Sigmoid colon (tissue), 7 donors: ENCODE results near the gene RMDN2. TPM values are rescaled to one million over a fixed set of nuclear protein-coding genes. Genes with fewer than 3 reads are reported as not detected.
A peak's percentile ranks its signal among the peaks of the same experiment; 100 is the strongest.

ENCODE experiments used
- DNase-seq: peaks from one replicate; pipeline ENCODE4 v3.0.0-alpha.2; 2019
- H3K27ac ChIP-seq, 4 donors: fragments of 200-600 bp; sonication (generic); one replicate each; pipeline ENCODE4 v1.5.1; 2016 to 2019; ENCODE audit warnings: mild to moderate bottlenecking in 1 of 4
- H3K27me3 ChIP-seq, 3 donors: fragments of 200-600 bp; sonication (generic); one replicate each; pipeline ENCODE4 v1.5.1; 2019; ENCODE audit warnings: mild to moderate bottlenecking in 1 of 3
- H3K36me3 ChIP-seq, 4 donors: fragments of 200-600 bp; sonication (generic); one replicate each; pipeline ENCODE4 v1.5.1; 2016 to 2019
- H3K4me1 ChIP-seq, 4 donors: fragments of 200-600 bp; sonication (generic); one replicate each; pipeline ENCODE4 v1.5.1; 2017 to 2019
- H3K4me3 ChIP-seq, 4 donors: fragments of 200-600 bp; sonication (generic); one replicate each; pipeline ENCODE4 v1.5.1; 2017 to 2019; ENCODE audit warnings: mild to moderate bottlenecking in 2 of 4, moderate library complexity in 1 of 4
- H3K9me3 ChIP-seq, 4 donors: fragments of 200-600 bp in 3 of 4; sonication (generic) in 3 of 4; one replicate each; pipeline versions ENCODE4 v1.5.1 to v1.6.1; 2013 to 2019
- CTCF ChIP-seq, 4 experiments: fragments of 450-650 bp in 3 of 4; fragments of 200-600 bp in 1 of 4; IDR thresholded peaks; one replicate each; pipeline ENCODE4 v1.5.1; 2016 to 2019; ENCODE audit warnings: antibody characterized with exemption in 4 of 4, mild to moderate bottlenecking in 3 of 4, moderate library complexity in 2 of 4
- EP300 ChIP-seq, 4 donors: sonication (generic); formaldehyde crosslinking; IDR thresholded peaks; one replicate each; pipeline ENCODE4 v1.6.1; 2017; ENCODE audit warnings: antibody characterized with exemption in 4 of 4
- POLR2A ChIP-seq, 2 donors: fragments of 450-650 bp; IDR thresholded peaks; one replicate each; pipeline ENCODE4 v1.6.1; 2016; ENCODE audit warnings: antibody characterized with exemption in 2 of 2, mild to moderate bottlenecking in 2 of 2, moderate library complexity in 2 of 2
- POLR2AphosphoS5 ChIP-seq, 4 donors: sonication (generic); formaldehyde crosslinking; IDR thresholded peaks; one replicate each; pipeline ENCODE4 v1.6.1; 2017; ENCODE audit warnings: antibody characterized with exemption in 4 of 4
- WGBS, 2 donors: extraction: QIAGEN DNeasy Blood & Tissue Kit; methylation state at CpG; one replicate each; pipeline ENCODE4 v1.1.7; 2013; 5-methylcytosine and 5-hydroxymethylcytosine counted together
- intact Hi-C: fragments of 100-400 bp; cut with DNase I; formaldehyde crosslinking; loops from one replicate; pipeline ENCODE4 v1.15.1; 2023
- polyA plus RNA-seq, 3 donors: library from polyadenylated mRNA; stranded (reverse); fragments of 200-250 nt; gene quantifications; one replicate each; pipeline ENCODE4 v1.2.3, GENCODE V29; 2013
- total RNA-seq, 4 donors: library from RNA; depleted of rRNA; stranded (reverse); fragments of >200 nt; gene quantifications; one replicate each; pipeline ENCODE4 v1.1.0, GENCODE V29; 2016
- donor health status: healthy with polysubstance abuse.
- donor health status: Bipolar disorder and iron deficiency.
- donor health status: healthy.

Gene RMDN2
- total and polyA plus RNA-seq, 7 donors = 4.2 to 15.6 (median 8.6) TPM

GRCh38 chr2:37971971-37972370, 46.9 kb downstream of the RMDN2 start:
- H3K27me3 ChIP-seq = no peaks in the 10 kb centered on the region
- DNase-seq = no peak
- WGBS, 2 donors = 96% methylated on average over 1 of the region's 1 CpG
- H3K4me3 ChIP-seq = no peak overlapping the region
- intact Hi-C loops = no loop called here
- no peaks in the 10 kb centered on the region for H3K9me3 ChIP-seq
- no peaks in the 10 kb centered on the region for H3K36me3 ChIP-seq
- H3K27ac ChIP-seq = no peak overlapping the region
- TF ChIP-seq POLR2A (IDR thresholded peaks at IDR 0.05) = no peak
- no peaks in the 10 kb centered on the region for H3K4me1 ChIP-seq

DNA sequence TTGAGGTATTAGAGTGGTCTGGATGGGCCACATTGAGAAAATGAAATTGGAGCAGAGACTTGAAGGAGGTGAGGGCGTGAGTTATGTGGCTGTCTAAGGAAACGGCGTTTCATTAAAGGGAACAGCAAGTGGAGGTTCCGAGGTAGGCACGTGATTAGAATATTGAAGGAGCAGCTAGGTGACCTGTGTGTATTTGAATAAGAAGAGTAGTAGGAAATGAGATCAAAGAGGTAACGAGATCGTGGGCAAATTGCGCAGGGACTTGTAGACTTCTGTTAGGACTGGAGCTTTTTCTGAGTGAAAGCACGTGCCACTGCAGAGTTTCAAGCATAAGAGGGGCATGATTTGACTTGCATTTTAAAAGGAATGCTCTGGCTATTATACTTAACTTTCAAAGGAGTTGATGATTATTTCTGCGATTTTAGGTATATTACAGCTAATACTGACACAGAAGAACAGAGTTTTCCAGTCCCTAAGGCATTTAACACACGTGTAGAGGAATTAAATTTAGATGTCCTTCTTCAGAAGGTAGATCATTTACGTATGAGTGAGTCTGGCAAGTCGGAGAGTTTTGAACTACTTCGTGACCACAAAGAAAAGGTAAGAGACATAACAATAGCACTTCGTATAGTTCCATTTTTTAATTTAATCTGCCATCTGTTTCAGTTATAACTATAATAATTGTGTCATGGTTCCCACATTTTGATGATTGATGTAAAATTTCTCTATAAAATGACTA, 48.7 kb downstream of the RMDN2 start:
- no peaks in the 10 kb centered on the region for H3K9me3 ChIP-seq
- no peaks in the 10 kb centered on the region for H3K36me3 ChIP-seq
- H3K4me3 ChIP-seq = no peak overlapping the region
- no peaks in the 10 kb centered on the region for H3K27me3 ChIP-seq
- WGBS, 2 donors = 95% methylated on average over 15 of the region's 15 CpGs
- H3K4me1 ChIP-seq = no peaks in the 10 kb centered on the region
- TF ChIP-seq EP300 (IDR thresholded peaks at IDR 0.05) = no peak
- TF ChIP-seq POLR2AphosphoS5 (IDR thresholded peaks at IDR 0.05) = no peak
- TF ChIP-seq POLR2A (IDR thresholded peaks at IDR 0.05) = no peak
- no peak overlapping the region for H3K27ac ChIP-seq
- no peak for DNase-seq
- intact Hi-C loops = no loop called here

DNA sequence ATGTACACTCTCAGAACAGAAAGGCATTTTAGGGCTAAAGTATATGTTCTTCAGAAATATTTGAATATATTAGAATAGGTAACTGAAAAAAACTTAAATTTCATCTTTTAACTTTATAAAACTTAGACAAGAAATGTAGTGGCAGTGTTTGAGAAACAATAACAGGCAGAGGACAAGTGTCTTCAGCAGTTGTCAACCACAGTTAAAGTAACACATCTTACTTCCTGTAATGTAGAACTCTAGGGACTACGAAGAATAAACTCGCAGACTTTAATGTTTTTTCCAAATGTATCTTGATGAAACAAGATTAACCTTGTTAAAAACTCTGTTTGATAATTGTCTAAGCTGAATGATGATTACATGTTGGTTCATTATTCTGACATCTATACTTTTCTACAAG, 50.7 kb downstream of the RMDN2 start:
- 85 to 98% methylated on average over 2 of the region's 2 CpGs for WGBS, 2 donors
- no peak for DNase-seq
- Histone ChIP-seq H3K4me3 (no peak overlapping the region), H3K27ac (no peak overlapping the region), H3K36me3 (no peaks in the 10 kb centered on the region), H3K27me3 (no peaks in the 10 kb centered on the region), H3K9me3 (no peaks in the 10 kb centered on the region), H3K4me1 (no peaks in the 10 kb centered on the region)
- intact Hi-C loops = no loop called here
- no peak for TF ChIP-seq POLR2A (IDR thresholded peaks at IDR 0.05)

- WGBS, 2 donors = 83 to 89% methylated on average over 1 of the region's 1 CpG
Observed at GRCh38 chr2:37976411-37976810, 51.3 kb downstream of the RMDN2 start.

DNA sequence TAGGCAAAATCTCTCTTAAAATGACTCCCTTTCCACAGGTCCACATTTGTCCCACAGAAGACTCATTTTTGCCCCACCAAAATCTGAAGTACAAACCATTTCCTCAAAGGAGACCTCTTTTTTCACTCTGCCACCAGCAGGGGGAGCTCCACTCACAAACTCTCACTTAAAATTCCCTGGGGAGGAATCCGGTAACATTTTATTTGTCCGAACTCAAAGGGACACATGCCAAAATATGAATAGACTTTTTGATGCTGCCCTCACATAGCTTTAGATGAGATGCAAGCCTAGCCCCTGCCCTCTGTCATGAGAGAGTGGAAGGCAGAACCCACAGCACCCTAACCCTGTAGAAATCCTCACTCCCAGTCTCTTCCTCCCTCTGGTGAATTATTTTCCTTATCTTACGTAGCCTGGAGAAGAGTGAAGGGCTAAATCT, 57.1 kb downstream of the RMDN2 start:
- Histone ChIP-seq H3K9me3 (no peaks in the 10 kb centered on the region), H3K27me3 (no peaks in the 10 kb centered on the region), H3K4me1 (peaks cover 0 to 5% (median 2%) of the 10 kb centered on the region in 4 donors), H3K4me3 (peak overlapping the region in 3 of 4 donors; percentile 20 to 23 (median 22)), H3K36me3 (no peaks in the 10 kb centered on the region), H3K27ac (no peak overlapping the region)
- no peak for TF ChIP-seq EP300 (IDR thresholded peaks at IDR 0.05)
- TF ChIP-seq CTCF (IDR thresholded peaks at IDR 0.05) = peak; percentile 59 to 88 (median 80)
- no peak for TF ChIP-seq POLR2A (IDR thresholded peaks at IDR 0.05)
- no peak for TF ChIP-seq POLR2AphosphoS5 (IDR thresholded peaks at IDR 0.05)
- DNase-seq = peak; percentile 78
- 17 to 18% methylated on average over 3 of the region's 3 CpGs for WGBS, 2 donors
- intact Hi-C loops = loop anchor here (1.0 to 5.0 kb wide), 2 partner anchors 95 to 292 kb away; partner anchors contain the start of gene CYP1B1

More at GRCh38 chr2:37976411-37976810, 51.3 kb downstream of the RMDN2 start:
- TF ChIP-seq EP300 (IDR thresholded peaks at IDR 0.05) (no peak), POLR2A (IDR thresholded peaks at IDR 0.05) (no peak), CTCF (IDR thresholded peaks at IDR 0.05) (no peak), POLR2AphosphoS5 (IDR thresholded peaks at IDR 0.05) (no peak)
- no peaks in the 10 kb centered on the region for H3K36me3 ChIP-seq
- H3K4me1 ChIP-seq = no peaks in the 10 kb centered on the region
- H3K27me3 ChIP-seq = no peaks in the 10 kb centered on the region
- no peak overlapping the region for H3K4me3 ChIP-seq
- no peak overlapping the region for H3K27ac ChIP-seq
- no peaks in the 10 kb centered on the region for H3K9me3 ChIP-seq
- no peak for DNase-seq
- intact Hi-C loops = no loop called here

DNA sequence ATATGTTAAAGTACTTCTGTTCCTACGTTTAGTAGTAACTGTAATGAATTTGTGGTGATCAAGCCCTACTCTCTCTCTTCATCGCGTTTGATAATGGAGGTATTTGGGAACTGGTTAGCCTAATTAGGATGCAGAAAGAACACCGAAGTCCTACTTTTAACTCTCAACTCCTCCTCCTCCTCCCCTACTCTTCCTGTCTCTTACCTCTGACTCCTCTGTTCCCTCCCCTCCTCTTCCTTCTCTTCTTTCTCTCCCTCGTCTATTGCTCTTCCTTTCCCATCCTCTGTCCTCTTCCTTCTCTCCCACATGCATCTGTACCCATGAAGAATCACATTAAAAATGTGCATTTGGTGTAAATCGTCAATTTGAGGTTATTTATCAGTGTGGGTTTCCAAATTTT, 57.8 kb downstream of the RMDN2 start:
- DNase-seq = no peak
- H3K4me3 ChIP-seq = no peak overlapping the region
- TF ChIP-seq POLR2AphosphoS5 (IDR thresholded peaks at IDR 0.05) (no peak), POLR2A (IDR thresholded peaks at IDR 0.05) (no peak), CTCF (IDR thresholded peaks at IDR 0.05) (no peak), EP300 (IDR thresholded peaks at IDR 0.05) (no peak)
- H3K4me1 ChIP-seq = peaks cover 0 to 5% (median 2%) of the 10 kb centered on the region in 4 donors
- H3K27me3 ChIP-seq = no peaks in the 10 kb centered on the region
- H3K27ac ChIP-seq = no peak overlapping the region
- intact Hi-C loops = loop anchor here (1.0 to 5.0 kb wide), 2 partner anchors 94 to 291 kb away; partner anchors contain the start of gene CYP1B1
- WGBS, 2 donors = 75 to 85% methylated on average over 6 of the region's 6 CpGs
- H3K36me3 ChIP-seq = no peaks in the 10 kb centered on the region
- no peaks in the 10 kb centered on the region for H3K9me3 ChIP-seq
